Measurements from ENCODE around the gene DIPK1C.

DIPK1C gene

GRCh38 chr18:74399091-74399887 is 57.8 kb downstream of the DIPK1C start:
- DNase-seq (ENCODE audit: low read depth, low spot score) = no peak
- in situ Hi-C loops (cut with HindIII; ENCODE audit: low sequenced_read_pairs) = no loop called here
- no peak overlapping the region for H3K4me3 ChIP-seq (ENCODE audit: low read depth, low read length)
- TF ChIP-seq CTCF (IDR thresholded peaks at IDR 0.05; ENCODE audit: low read depth, low read length) = no peak

GRCh38 chr18:74397572-74397971 is 59.5 kb downstream of the DIPK1C start:
- in situ Hi-C loops (cut with HindIII; ENCODE audit: low sequenced_read_pairs) = no loop called here
- H3K4me3 ChIP-seq (ENCODE audit: low read depth, low read length) = no peak overlapping the region
- no peak for DNase-seq (ENCODE audit: low read depth, low spot score)
- no peak for TF ChIP-seq CTCF (IDR thresholded peaks at IDR 0.05; ENCODE audit: low read depth, low read length)

- no peak overlapping the region for H3K4me3 ChIP-seq (ENCODE audit: low read depth, low read length)
- no peak for DNase-seq (ENCODE audit: low read depth, low spot score)
- in situ Hi-C loops (cut with HindIII; ENCODE audit: low sequenced_read_pairs) = no loop called here
- no peak for TF ChIP-seq CTCF (IDR thresholded peaks at IDR 0.05; ENCODE audit: low read depth, low read length)
Measured at GRCh38 chr18:74396171-74397169, 60.6 kb downstream of the DIPK1C start.

GRCh38 chr18:74395648-74396154 is 61.4 kb downstream of the DIPK1C start:
- DNase-seq (ENCODE audit: low read depth, low spot score) = no peak
- TF ChIP-seq CTCF (IDR thresholded peaks at IDR 0.05; ENCODE audit: low read depth, low read length) = no peak

GRCh38 chr18:74395006-74395405 is 62.1 kb downstream of the DIPK1C start:
- no peak overlapping the region for H3K4me3 ChIP-seq (ENCODE audit: low read depth, low read length)
- DNase-seq (ENCODE audit: low read depth, low spot score) = no peak
- in situ Hi-C loops (cut with HindIII; ENCODE audit: low sequenced_read_pairs) = no loop called here
- TF ChIP-seq CTCF (IDR thresholded peaks at IDR 0.05; ENCODE audit: low read depth, low read length) = no peak

More at GRCh38 chr18:74395648-74396154, 61.4 kb downstream of the DIPK1C start:
- in situ Hi-C loops (cut with HindIII; ENCODE audit: low sequenced_read_pairs) = no loop called here
- no peak overlapping the region for H3K4me3 ChIP-seq (ENCODE audit: low read depth, low read length)

- DNase-seq (ENCODE audit: low read depth, low spot score) = no peak
- H3K4me3 ChIP-seq (ENCODE audit: low read depth, low read length) = no peak overlapping the region
- in situ Hi-C loops (cut with HindIII; ENCODE audit: low sequenced_read_pairs) = no loop called here
- TF ChIP-seq CTCF (IDR thresholded peaks at IDR 0.05; ENCODE audit: low read depth, low read length) = no peak
Measured at GRCh38 chr18:74392323-74392722, 64.8 kb downstream of the DIPK1C start.

Measured in astrocyte of the spinal cord (primary cell).